Glutamatergic neuron (in vitro differentiated cells): ENCODE data around the gene ULK4. TPM values are rescaled to one million over a fixed set of nuclear protein-coding genes. Genes with fewer than 3 reads are reported as not detected.

Experiments
- DNase-seq: peaks from one replicate; pipeline ENCODE4 v3.0.0; 2022
- H3K27ac Mint-ChIP-seq: one replicate; pipeline ENCODE4 v1.8.0; 2020; ENCODE audit warnings: mild to moderate bottlenecking, mixed read lengths, inconsistent platforms; ENCODE audit not compliant: unreplicated experiment
- H3K27me3 Mint-ChIP-seq: one replicate; pipeline ENCODE4 v1.8.0; 2020; ENCODE audit warnings: mild to moderate bottlenecking, moderate library complexity, mixed read lengths, inconsistent platforms; ENCODE audit not compliant: unreplicated experiment
- H3K36me3 Mint-ChIP-seq: one replicate; pipeline ENCODE4 v1.8.0; 2020; ENCODE audit warnings: mild to moderate bottlenecking, mixed read lengths, inconsistent platforms; ENCODE audit not compliant: unreplicated experiment
- H3K4me1 Mint-ChIP-seq: one replicate; pipeline ENCODE4 v1.8.0; 2020; ENCODE audit warnings: mild to moderate bottlenecking, low read depth, mixed read lengths, inconsistent platforms; ENCODE audit not compliant: unreplicated experiment
- H3K4me3 Mint-ChIP-seq: one replicate; pipeline ENCODE4 v1.8.0; 2020; ENCODE audit warnings: mild to moderate bottlenecking, mixed read lengths, inconsistent platforms; ENCODE audit not compliant: unreplicated experiment
- H3K9me3 Mint-ChIP-seq: one replicate; pipeline ENCODE4 v1.8.0; 2020; ENCODE audit warnings: mild to moderate bottlenecking, moderate library complexity, mixed read lengths, inconsistent platforms; ENCODE audit not compliant: unreplicated experiment
- long read RNA-seq: library from polyadenylated mRNA; unstranded; transcript quantifications from one replicate; pipeline ENCODE4 v2.0.0, GENCODE V29; 2020; ENCODE audit not compliant: unreplicated experiment
- total RNA-seq: library from RNA; stranded (reverse); fragmentation: NEBNext Ultra II Directional; extraction: Animal tissue kit (Norgen Biotek cat#: 25700); gene quantifications from one replicate; pipeline ENCODE4 v1.2.1, GENCODE V29; 2021; ENCODE audit not compliant: unreplicated experiment
- TF ChIP-seq, protein P1 (sequence below): fragments of 200-600 bp; sonication (generic); IDR thresholded peaks from one replicate; pipeline ENCODE4 v1.5.0; 2021; ENCODE audit not compliant: partially characterized antibody, unreplicated experiment

ULK4 gene
- 9.7 TPM for total RNA-seq
- long read RNA-seq, partial matches to known transcripts = 1 of 2 reads
- long read RNA-seq, other reads (novel, unspliced or antisense) = 0 of 2 reads

GRCh38 chr3:41961751-41962679 lies at the start of gene ULK4:
Gene ULK4, minus strand, starts transcription at chr3:41962103. Its CDS starts 7,344 bp downstream, at chr3:41954759.
- H3K9me3 Mint-ChIP-seq = peaks cover 14% of the 10 kb centered on the region
- H3K27me3 Mint-ChIP-seq = peaks cover 12% of the 10 kb centered on the region
- H3K4me1 Mint-ChIP-seq = peaks cover 25% of the 10 kb centered on the region
- H3K27ac Mint-ChIP-seq = peak within 1 kb of the TSS; percentile 88
- peak; percentile 92 for DNase-seq
- H3K36me3 Mint-ChIP-seq = no peaks in the 10 kb centered on the region
- H3K4me3 Mint-ChIP-seq = peak within 1 kb of the TSS; percentile 99
- TF ChIP-seq, protein P1, sequence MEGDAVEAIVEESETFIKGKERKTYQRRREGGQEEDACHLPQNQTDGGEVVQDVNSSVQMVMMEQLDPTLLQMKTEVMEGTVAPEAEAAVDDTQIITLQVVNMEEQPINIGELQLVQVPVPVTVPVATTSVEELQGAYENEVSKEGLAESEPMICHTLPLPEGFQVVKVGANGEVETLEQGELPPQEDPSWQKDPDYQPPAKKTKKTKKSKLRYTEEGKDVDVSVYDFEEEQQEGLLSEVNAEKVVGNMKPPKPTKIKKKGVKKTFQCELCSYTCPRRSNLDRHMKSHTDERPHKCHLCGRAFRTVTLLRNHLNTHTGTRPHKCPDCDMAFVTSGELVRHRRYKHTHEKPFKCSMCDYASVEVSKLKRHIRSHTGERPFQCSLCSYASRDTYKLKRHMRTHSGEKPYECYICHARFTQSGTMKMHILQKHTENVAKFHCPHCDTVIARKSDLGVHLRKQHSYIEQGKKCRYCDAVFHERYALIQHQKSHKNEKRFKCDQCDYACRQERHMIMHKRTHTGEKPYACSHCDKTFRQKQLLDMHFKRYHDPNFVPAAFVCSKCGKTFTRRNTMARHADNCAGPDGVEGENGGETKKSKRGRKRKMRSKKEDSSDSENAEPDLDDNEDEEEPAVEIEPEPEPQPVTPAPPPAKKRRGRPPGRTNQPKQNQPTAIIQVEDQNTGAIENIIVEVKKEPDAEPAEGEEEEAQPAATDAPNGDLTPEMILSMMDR = no peak

GRCh38 chr3:42010530-42010929 lies 48.6 kb upstream of the ULK4 start:
- Mint-ChIP-seq H3K4me1 (peaks cover 34% of the 10 kb centered on the region), H3K4me3 (peak overlapping the region; percentile 23), H3K36me3 (no peaks in the 10 kb centered on the region), H3K27me3 (peaks cover 24% of the 10 kb centered on the region), H3K9me3 (peaks cover 30% of the 10 kb centered on the region), H3K27ac (peak overlapping the region; percentile 92)
- DNase-seq = peak; percentile 89
- TF ChIP-seq, protein P1 = no peak

DNA sequence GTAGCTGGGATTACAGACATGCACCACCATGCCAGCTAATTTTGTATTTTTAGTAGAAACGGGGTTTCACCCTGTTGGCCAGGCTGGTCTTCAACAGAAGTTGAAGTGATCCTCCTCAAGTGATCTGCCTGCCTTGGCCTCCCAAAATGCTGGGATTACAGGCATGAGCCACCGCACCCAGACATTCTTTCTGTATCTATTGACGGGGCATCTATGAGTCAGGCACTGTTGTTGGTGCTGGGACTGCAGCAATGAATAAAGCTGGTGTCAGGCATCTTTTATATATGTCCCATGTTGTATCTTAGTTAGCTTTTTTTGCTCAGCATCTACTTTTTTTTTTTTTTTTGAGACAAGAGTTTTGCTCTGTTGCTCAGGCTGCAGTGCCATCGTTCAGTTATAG lies 47.6 kb upstream of the ULK4 start:
- Mint-ChIP-seq H3K4me1 (peaks cover 34% of the 10 kb centered on the region), H3K27ac (peak overlapping the region; percentile 92), H3K27me3 (peaks cover 14% of the 10 kb centered on the region), H3K9me3 (peaks cover 20% of the 10 kb centered on the region), H3K36me3 (no peaks in the 10 kb centered on the region), H3K4me3 (peak overlapping the region; percentile 42)
- no peak for DNase-seq
- TF ChIP-seq, protein P1 = no peak

DNA sequence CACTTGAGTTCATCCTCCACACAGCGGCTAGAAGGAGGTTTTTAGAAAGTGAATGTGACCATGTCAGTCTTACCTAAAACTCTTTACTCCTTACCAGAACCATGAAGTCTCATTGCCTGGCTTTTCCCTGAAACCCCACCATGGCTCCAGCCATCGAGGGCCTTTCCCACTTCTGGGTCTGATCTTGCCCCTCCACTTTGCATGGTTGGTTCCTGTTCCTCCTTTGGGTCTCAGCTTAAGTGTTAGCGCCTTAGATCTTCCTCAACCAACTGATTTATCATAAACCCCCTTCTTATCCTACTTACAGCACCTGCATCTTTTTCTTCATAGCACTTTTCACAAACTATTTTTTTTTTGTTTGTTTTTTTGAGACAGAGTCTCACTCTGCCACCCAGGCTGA lies 45.9 kb upstream of the ULK4 start:
- peak overlapping the region; percentile 17 for H3K27ac Mint-ChIP-seq
- H3K4me1 Mint-ChIP-seq = peaks cover 32% of the 10 kb centered on the region
- peaks cover 13% of the 10 kb centered on the region for H3K9me3 Mint-ChIP-seq
- H3K36me3 Mint-ChIP-seq = no peaks in the 10 kb centered on the region
- peaks cover 6% of the 10 kb centered on the region for H3K27me3 Mint-ChIP-seq
- H3K4me3 Mint-ChIP-seq = no peak overlapping the region
- TF ChIP-seq, protein P1 = no peak
- no peak for DNase-seq

DNA sequence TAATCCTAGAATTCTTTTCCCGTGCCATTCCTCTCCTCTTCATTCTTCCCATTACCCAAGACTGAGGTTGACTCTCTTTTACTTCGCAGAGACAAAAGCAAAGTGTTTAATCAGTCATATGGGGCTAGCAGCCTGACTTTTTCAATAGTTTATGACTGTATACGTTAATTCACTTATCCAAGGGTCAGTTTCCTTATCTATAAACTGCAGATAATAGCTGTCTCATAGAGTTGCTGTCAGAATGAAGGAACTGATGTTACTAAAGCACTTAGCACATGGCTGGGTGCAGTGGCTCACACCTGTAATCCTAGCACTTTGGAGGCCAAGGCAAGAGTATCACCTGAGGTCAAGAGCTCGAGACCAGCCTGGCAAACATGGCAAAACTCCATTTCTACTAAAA lies 43.5 kb upstream of the ULK4 start:
- TF ChIP-seq, protein P1 = no peak
- peaks cover under 1% of the 10 kb centered on the region for H3K27me3 Mint-ChIP-seq
- peaks cover 15% of the 10 kb centered on the region for H3K4me1 Mint-ChIP-seq

More for the DNA sequence above, 43.5 kb upstream of the ULK4 start:
- no peak overlapping the region for H3K4me3 Mint-ChIP-seq
- peaks cover 6% of the 10 kb centered on the region for H3K36me3 Mint-ChIP-seq
- peaks cover 7% of the 10 kb centered on the region for H3K9me3 Mint-ChIP-seq
- no peak overlapping the region for H3K27ac Mint-ChIP-seq
- DNase-seq = no peak
